Motor neuron (in vitro differentiated cells): ENCODE results near the gene IL4R. TPM values are rescaled to one million over a fixed set of nuclear protein-coding genes. Genes with fewer than 3 reads are reported as not detected.
"Not testable (repeated sequence)": the region's sequence is repeated elsewhere in the genome, so short reads cannot be mapped to it uniquely, and the experiment has no call there.

ENCODE experiments used
- ATAC-seq, 8 experiments: fragments of 200-7000 bp; cut with Tn5 transposase; replicated peaks in 6 of 8; 2 replicates each; pipeline ENCODE4 v1.8.0; 2021; ENCODE audit warnings: mild to moderate bottlenecking in 8 of 8, moderate library complexity in 8 of 8
- H3K27ac ChIP-seq, 2 donors: fragments of 250-450 bp; sonication (Bioruptor Pico); 2 replicates each; pipeline ENCODE4 v1.9.0; 2021; ENCODE audit warnings: antibody characterized with exemption in 2 of 2, mild to moderate bottlenecking in 2 of 2, moderate library complexity in 1 of 2
- H3K4me1 ChIP-seq, 2 donors: fragments of 250-450 bp; sonication (Bioruptor Pico); replicated peaks in 1 of 2; 2 replicates each; pipeline ENCODE4 v1.6.1; 2021; ENCODE audit warnings: antibody characterized with exemption in 2 of 2, mild to moderate bottlenecking in 2 of 2, moderate library complexity in 1 of 2
- H3K4me3 ChIP-seq, 5 donors: fragments of 250-450 bp; sonication (Bioruptor Pico); 2 replicates each; pipeline ENCODE4 v1.9.0; 2021; ENCODE audit warnings: antibody characterized with exemption in 5 of 5, mild to moderate bottlenecking in 5 of 5, moderate library complexity in 4 of 5
- WGBS, 10 experiments: fragments of 450-650 bp; shearing (Covaris generic); methylation state at CpG; one replicate each; pipeline ENCODE4 v1.0.0; 2022; 5-methylcytosine and 5-hydroxymethylcytosine counted together
- in situ Hi-C, 9 experiments: fragments of 400-800 bp; cut with MboI; loops; one replicate each; pipeline ENCODE4 v1.15.0; 2021; ENCODE audit warnings: low sequenced_read_pairs in 9 of 9, low pct_unique_long_range_greater_than_20kb in 2 of 9; ENCODE audit not compliant: unreplicated experiment in 9 of 9
- total RNA-seq, 8 experiments: library from RNA; unstranded; fragments of 300-600 nt; gene quantifications; 2 replicates each; pipeline versions ENCODE4 v1.2.3 to v1.2.4, GENCODE V29; 2022

IL4R gene
- total RNA-seq, 8 experiments from 2014 or later, result 0.33 to 14.6 (median 4.3) TPM

DNA sequence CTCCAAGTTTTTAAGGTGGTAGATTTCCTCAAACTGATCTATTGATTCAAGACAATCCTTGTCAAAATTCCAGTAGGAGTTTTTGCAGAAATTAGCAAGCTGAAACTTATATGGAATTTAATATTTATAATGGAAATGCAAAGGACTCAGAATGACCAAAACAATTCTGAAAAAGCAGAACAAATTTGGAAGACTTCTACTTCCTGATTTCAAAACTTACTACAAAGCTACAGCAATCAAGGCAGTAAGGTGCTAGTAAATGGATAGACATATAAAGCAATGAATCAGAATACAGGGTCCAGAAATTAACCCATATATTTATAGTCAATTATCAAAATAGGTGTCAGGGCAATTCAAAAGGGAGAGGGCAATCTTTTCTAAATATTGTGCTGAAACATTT, 76.4 kb downstream of the IL4R start:
- Histone ChIP-seq H3K4me3 (no peak overlapping the region), H3K4me1 (no peaks in the 10 kb centered on the region), H3K27ac (no peak overlapping the region)
- in situ Hi-C loops, result no loop called here
- ATAC-seq, result no peak

DNA sequence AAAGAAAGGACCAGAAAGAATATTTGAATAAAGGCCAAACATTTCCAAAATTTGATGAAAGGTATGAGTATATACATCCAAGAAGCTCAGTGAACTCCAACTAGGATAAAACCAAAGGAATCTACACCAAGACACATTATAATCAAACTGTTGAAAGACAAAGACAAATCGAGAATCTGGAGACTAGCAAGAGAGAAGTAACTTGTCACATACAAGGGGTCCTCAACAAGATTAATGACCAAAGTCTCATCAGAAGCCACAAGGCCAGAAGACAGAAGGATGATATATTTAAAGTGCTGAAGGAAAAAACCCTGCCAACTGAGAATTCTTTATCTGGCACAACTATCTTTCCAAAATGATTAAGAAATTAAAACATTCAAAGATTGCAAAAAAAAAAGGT, 78.9 kb downstream of the IL4R start:
- WGBS, 10 experiments, result 0 to 71% (median 27%) methylated on average over 1 of the region's 1 CpG; no CpG with 5 or more reads in 3 of the 10 experiments
- H3K27ac ChIP-seq, result no peak overlapping the region
- no peaks in the 10 kb centered on the region for H3K4me1 ChIP-seq
- ATAC-seq, result no peak
- no peak overlapping the region for H3K4me3 ChIP-seq
- in situ Hi-C loops, result no loop called here

DNA sequence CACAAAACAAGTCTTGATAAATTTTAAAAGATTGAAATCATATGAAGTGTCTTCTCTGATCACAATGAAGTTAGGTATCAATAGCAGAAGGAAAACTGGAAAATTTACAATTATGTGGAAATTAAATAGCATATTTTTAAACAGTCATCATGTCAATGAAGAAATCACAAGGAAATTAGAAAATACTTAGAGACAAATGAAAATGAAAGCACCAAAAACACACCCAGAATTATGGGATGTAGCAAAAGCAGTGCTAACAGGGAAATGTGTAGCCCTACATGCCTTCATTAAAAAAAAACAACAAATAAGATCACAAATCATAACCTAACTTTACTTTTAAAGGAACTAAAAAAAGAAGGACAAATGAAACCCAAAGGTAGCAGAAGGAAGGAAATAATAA, 80.7 kb downstream of the IL4R start:
- in situ Hi-C loops, result no loop called here
- ATAC-seq, result no peak
- Histone ChIP-seq H3K4me1 (no peaks in the 10 kb centered on the region), H3K27ac (no peak overlapping the region), H3K4me3 (no peak overlapping the region)

DNA sequence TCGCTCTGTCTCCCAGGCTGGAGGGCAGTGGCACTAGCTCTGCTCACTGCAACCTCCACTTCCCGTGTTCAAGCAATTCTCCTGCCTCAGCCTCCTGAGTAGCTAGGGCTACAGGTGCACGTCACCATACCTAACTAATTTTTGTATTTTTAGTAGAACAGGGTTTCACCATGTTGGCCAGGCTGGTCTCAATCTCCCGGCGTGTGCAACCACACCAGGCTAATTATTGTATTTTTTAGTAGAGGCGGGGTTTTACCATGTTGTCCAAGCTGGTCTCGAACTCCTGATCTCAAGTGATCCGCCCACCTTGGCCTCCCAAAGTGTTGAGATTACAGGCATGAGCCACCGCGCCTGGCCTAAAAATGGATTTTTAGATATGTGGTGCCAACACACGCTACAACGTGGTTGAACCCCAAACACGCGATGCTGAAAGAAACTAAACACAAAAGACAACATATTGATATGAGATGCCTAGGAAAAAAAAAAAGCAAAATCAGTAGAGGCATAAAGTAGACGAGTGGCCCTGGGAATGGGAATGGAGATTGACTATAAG, 84.6 kb downstream of the IL4R start:
- 70 to 88% (median 79%) methylated on average over 3 to 13 of the region's 15 CpGs for WGBS, 10 experiments
- H3K27ac ChIP-seq, H3K4me3 ChIP-seq, H3K4me1 ChIP-seq, ATAC-seq, in situ Hi-C loops: not testable (repeated sequence)

DNA sequence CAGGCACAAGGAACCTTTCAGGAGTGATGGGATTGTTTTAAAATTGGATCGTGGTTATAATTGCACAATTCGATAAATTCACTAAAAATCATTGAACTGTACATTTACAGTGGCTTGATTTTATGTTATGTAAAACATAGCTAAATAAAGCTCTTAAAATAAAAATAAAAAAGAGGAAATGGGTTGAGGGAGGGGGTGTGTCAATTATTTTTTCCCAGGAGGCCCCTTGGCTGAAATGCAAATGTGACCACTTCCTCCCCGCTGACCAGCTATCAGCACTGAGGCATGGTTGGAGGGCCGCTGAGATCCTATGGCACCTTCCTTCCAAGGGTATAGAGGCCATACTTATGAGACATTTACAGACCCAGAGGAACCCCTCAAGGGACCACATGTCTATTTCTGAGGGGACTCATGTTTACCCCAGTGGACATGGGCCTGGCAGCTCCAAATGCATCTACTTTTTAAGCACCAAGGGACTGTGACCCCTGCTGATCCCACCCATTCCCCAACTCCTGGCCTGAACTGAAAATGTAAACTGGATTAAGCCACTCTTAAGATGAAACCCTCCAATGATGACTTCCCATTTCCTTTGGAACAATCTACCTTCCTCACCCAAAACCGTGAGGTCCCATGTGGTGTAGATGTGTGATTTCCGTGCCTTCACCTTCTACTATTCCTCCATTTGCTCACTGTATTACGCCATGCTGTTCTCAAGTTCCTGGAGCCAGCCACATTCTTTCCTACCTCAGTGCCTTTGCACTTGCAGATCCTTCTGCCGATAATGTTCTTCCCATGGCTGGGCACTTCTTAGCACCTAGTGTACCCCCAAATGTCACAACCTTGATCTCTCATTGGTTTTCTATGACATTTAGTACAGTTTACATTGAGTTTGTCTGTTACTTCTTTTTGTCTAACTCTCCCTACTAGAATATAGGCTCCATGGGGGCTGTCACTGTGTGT, 85.4 kb downstream of the IL4R start:
- Histone ChIP-seq H3K27ac (no peak overlapping the region), H3K4me1 (no peaks in the 10 kb centered on the region), H3K4me3 (no peak overlapping the region)
- in situ Hi-C loops, result no loop called here
- WGBS, 10 experiments, result 75 to 100% (median 85%) methylated on average over 2 to 8 of the region's 8 CpGs
- no peak for ATAC-seq

DNA sequence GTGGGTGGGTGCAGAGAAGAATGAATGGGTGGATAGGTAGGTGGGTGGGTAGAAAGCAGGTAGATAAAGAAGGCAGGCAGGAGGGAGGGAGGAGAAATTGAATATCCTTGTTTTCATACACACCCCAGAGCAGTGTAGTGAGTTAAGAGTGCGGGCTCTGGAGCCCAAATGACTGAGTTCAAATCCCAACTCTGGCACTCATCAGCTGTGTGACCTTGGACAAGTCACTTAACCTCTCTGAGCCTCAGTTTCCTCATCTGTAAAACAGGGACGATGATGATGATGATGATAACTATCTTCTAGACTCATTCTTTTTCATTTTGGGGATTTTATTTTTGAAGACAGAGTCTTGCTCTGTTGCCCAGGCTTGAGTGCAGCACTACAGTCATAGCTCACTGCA, 86.2 kb downstream of the IL4R start:
- no peak overlapping the region for H3K4me3 ChIP-seq
- in situ Hi-C loops, result no loop called here
- H3K4me1 ChIP-seq, result no peaks in the 10 kb centered on the region
- no peak overlapping the region for H3K27ac ChIP-seq
- no peak for ATAC-seq
- WGBS, 10 experiments, result 67 to 100% (median 80%) methylated on average over 1 to 2 of the region's 2 CpGs; no CpG with 5 or more reads in 5 of the 10 experiments

DNA sequence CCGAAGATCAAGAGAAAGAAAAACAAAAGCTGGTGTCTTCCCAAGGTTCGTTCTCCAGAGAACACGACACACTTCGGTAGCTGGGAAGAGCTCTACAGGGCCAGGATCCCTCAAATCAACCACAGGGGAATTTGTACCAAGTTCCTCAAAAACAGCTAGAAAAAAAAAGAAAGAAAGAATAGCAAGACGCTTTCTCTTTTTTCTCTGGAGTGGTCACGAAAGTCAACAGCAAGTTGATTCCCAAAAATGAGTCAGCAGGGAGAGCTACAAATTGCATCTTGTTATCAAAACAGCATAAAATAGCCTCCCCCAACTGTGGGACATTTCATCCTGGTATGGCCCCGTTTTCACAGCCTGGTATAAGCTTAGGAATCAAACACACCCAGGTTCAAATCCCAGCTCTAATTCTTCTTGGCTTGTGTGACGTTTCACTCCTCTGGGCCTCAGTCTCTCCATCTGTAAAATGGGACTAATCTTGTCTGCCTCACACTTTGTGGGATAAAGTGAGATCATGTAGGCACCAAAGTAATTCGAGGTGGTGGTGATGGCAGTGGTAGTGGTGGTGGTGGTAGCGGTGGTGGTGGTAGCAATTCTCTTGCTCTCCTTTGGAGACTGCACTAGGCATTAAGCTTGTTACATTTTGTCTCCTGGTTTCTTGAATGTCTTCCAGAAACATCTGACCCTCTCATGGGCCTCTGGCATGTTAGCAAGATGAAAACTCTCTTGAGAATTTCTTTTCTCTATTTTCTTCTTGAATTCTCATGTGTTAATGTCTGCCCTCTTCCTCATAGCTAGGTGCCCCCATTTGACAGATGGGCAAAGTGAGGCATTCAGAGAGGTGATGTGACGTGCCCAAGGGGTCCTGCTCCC, 87.2 kb downstream of the IL4R start:
- H3K4me1 ChIP-seq, result no peaks in the 10 kb centered on the region
- no peak for ATAC-seq
- H3K27ac ChIP-seq, result no peak overlapping the region
- in situ Hi-C loops, result no loop called here
- WGBS, 10 experiments, result 6 to 94% (median 63%) methylated on average over 2 to 11 of the region's 11 CpGs
- H3K4me3 ChIP-seq, result no peak overlapping the region

DNA sequence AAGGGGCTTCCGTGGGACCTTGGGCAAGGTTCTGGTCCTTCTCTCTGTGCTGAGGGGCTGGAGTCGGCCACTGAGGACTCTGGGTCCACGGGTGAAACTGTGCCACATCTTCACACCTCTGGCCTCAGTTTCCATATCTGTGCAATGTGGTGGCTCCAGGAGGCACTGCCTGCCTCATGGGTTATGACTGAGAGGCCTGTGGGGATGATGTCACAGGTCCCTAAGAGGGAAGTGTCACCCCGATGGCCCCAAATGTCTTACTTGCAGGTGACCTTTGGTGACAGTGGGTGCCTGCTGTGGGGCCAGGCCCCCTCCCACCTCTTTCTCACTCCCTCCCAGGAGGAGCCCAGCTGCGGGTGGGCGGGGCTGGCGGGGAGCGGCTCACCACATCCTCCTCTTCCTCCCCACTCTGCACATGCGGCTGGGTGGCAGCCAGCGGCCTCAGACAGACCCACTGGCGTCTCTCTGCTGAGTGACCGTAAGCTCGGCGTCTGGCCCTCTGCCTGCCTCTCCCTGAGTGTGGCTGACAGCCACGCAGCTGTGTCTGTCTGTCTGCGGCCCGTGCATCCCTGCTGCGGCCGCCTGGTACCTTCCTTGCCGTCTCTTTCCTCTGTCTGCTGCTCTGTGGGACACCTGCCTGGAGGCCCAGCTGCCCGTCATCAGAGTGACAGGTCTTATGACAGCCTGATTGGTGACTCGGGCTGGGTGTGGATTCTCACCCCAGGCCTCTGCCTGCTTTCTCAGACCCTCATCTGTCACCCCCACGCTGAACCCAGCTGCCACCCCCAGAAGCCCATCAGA, 88.2 kb downstream of the IL4R start, which contains the start of gene IL21R:
IL21R (plus strand) TSS at position 407 of the 801 bp plus-strand sequence. CDS start 27,898 bp downstream, outside the sequence.
- 0 to 100% (median 29%) methylated on average over 1 to 8 of the region's 23 CpGs; no CpG with 5 or more reads in 3 of the 10 experiments for WGBS, 10 experiments

DNA sequence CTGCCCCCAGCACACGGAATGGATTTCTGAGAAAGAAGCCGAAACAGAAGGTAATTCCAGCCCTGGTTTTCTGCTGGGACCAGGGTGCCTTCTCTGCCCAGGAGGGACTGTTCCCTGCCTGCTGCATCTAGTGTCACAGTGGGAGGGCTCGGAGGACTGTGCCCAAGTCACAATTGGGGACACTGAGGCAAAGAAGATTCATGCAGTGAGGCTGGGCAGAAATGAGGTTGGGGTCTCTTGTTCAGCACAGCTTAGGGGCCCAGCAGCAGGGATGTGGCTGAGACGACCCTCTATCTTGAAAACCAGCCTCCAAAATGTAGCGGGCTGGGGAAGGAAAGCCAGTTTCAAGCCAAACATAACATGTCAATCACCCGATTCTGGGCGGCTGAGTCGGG, 88.8 kb downstream of the IL4R start:
- no peak for ATAC-seq
- 0 to 71% (median 61%) methylated on average over 1 to 6 of the region's 8 CpGs; no CpG with 5 or more reads in 5 of the 10 experiments for WGBS, 10 experiments
- H3K4me1 ChIP-seq, result no peaks in the 10 kb centered on the region
- in situ Hi-C loops, result no loop called here
- H3K4me3 ChIP-seq, result no peak overlapping the region
- H3K27ac ChIP-seq, result no peak overlapping the region

More for the DNA sequence above, 88.2 kb downstream of the IL4R start, which contains the start of gene IL21R:
- Histone ChIP-seq H3K4me3 (no peak within 1 kb of the TSS), H3K27ac (no peak within 1 kb of the TSS), H3K4me1 (no peaks in the 10 kb centered on the region)
- in situ Hi-C loops, result no loop called here
- peak in 3 of 8 experiments; percentile 43 to 91 (median 91) for ATAC-seq

DNA sequence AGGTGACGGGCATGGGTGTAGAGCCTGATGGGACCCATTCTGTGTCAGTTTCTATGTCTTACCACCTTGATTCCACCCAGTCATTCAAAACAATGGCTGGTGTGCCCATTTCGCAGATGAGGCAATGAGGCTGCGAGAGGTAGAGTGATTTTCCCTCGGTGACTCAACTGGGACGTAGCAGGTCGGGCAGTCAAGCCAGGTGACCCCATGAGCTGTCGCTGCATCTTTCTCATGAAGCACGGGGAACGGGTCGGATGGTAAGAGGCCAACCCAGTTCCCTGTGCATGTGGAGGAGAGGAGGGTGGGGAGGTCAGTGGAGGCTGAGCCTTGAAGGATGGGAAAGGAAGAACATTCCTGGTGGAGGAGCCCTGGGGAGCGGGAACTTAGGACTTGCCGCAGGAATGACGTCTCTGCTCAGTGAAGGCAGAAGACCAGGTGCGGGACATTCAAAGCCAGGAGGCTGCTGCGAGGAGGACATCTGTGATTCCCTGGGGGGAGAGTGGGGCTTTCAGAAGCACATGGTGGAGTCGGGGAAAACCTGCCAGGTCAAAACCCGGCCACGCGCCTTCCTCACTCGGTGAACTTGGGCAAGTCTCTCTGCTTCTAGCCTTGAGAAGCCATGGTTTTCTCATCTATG, 89.3 kb downstream of the IL4R start:
- no peak for ATAC-seq
- Histone ChIP-seq H3K27ac (no peak overlapping the region), H3K4me3 (no peak overlapping the region), H3K4me1 (no peaks in the 10 kb centered on the region)
- WGBS, 10 experiments, result 80 to 100% (median 100%) methylated on average over 1 to 5 of the region's 20 CpGs; no CpG with 5 or more reads in 5 of the 10 experiments
- in situ Hi-C loops, result no loop called here

DNA sequence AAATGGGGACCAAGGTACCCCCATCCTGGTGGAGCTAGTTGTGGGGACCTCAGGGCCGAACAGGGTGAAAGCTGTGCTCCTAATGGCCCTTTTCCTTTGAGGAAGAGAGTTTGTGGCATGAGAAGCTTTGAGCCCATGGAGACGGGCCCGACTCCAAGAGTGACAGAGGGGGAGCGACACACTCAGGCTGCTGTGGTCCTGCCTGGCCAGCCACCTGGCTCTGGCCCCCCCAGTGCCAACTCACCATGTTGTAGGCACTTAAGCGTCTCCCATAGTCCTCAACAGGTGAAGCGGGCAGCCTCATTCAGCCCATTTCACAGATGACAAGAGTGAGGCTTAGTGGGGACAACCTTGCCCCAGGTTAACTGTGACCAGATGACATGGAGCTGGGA, 89.8 kb downstream of the IL4R start:
- no peaks in the 10 kb centered on the region for H3K4me1 ChIP-seq
- in situ Hi-C loops, result no loop called here
- no peak overlapping the region for H3K4me3 ChIP-seq
- 50 to 85% (median 81%) methylated on average over 1 to 5 of the region's 6 CpGs; no CpG with 5 or more reads in 7 of the 10 experiments for WGBS, 10 experiments
- no peak for ATAC-seq
- no peak overlapping the region for H3K27ac ChIP-seq

DNA sequence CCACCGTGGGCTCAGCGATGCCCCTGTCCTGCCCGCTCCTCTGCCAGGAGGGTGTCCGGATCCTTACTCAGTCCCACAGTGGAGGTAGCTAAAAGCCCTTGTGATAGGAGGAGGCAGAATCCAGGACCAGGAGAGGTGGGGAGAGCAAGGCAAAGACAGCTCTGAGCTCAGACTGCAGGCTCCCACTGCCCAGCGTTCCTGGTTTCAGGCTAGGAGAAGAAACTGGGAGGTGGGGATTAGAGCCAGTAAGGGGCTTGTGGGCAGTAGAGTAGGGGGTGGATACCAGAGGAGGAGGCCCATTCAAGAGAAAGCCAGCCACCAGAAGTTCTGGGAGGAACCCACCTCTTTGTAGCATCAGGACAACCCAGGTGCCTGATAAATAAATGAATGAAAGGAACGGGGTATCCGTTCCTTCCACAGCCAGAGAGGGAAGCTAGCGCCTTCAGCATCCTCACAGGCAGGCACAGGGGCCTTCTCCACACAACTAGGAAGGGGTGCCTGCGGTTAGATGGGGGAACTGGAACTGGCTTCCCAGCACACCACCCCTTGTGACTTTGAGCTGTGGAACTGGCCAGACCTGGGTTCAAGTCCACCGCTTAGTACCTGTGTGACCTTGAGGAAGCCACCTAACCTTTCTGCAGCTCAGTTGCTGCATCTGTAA, 90.5 kb downstream of the IL4R start:
- no peak overlapping the region for H3K27ac ChIP-seq

More for the DNA sequence above, 90.5 kb downstream of the IL4R start:
- 50 to 100% (median 92%) methylated on average over 1 to 3 of the region's 10 CpGs; no CpG with 5 or more reads in 6 of the 10 experiments for WGBS, 10 experiments
- Histone ChIP-seq H3K4me3 (no peak overlapping the region), H3K4me1 (no peaks in the 10 kb centered on the region)
- no peak for ATAC-seq
- in situ Hi-C loops, result no loop called here
